ENCODE data around the gene DHRS3.

DNA sequence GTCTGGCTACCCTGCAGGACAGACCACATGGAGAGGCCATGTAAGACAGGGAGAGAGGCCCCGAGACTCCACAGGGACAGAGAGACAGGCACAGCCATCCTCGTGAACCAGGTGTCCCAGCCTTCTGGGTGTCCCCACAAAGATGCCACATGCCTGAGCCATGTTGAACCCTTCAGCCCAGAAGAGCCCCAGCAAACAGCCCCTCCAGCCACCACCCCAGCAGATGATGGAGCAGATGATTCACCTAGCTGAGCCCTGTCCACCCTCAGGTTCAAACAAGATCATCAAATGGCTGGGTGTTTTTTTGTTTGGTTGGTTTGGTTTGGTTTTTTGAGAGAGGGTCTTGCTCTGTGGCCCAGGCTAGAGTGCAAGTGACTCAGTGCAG, 78.7 kb downstream of the DHRS3 start:
- TF ChIP-seq, protein P1, sequence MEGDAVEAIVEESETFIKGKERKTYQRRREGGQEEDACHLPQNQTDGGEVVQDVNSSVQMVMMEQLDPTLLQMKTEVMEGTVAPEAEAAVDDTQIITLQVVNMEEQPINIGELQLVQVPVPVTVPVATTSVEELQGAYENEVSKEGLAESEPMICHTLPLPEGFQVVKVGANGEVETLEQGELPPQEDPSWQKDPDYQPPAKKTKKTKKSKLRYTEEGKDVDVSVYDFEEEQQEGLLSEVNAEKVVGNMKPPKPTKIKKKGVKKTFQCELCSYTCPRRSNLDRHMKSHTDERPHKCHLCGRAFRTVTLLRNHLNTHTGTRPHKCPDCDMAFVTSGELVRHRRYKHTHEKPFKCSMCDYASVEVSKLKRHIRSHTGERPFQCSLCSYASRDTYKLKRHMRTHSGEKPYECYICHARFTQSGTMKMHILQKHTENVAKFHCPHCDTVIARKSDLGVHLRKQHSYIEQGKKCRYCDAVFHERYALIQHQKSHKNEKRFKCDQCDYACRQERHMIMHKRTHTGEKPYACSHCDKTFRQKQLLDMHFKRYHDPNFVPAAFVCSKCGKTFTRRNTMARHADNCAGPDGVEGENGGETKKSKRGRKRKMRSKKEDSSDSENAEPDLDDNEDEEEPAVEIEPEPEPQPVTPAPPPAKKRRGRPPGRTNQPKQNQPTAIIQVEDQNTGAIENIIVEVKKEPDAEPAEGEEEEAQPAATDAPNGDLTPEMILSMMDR (IDR thresholded peaks at IDR 0.05), result no peak
- no peak for TF ChIP-seq POLR2A (IDR thresholded peaks at IDR 0.05)

Data from body of pancreas (tissue), 4 donors.